MM.1S (cell line): ENCODE data around the gene RAPGEF3.

Source experiments
- DNase-seq: peaks from one replicate; pipeline ENCODE4 v3.0.0-alpha.2; 2015
- H2AFZ ChIP-seq: fragments of 300-600 bp; sonication (generic); 2 replicates; pipeline ENCODE4 v1.6.0; 2016; ENCODE audit warnings: antibody characterized with exemption, low read length
- H3F3A ChIP-seq: fragments of 300-600 bp; sonication (generic); 2 replicates; pipeline ENCODE4 v1.6.1; 2016; ENCODE audit warnings: mild to moderate bottlenecking, antibody characterized with exemption, low read length, moderate library complexity, mixed read lengths; ENCODE audit not compliant: insufficient read depth
- H3K27ac ChIP-seq: fragments of 300-600 bp; sonication (generic); 2 replicates; pipeline ENCODE4 v1.5.1; 2016; ENCODE audit warnings: mild to moderate bottlenecking, low read length
- H3K27me3 ChIP-seq: fragments of 300-600 bp; sonication (generic); replicated peaks from 2 replicates; pipeline ENCODE4 v1.6.0; 2016; ENCODE audit warnings: low read length; ENCODE audit not compliant: insufficient read depth
- H3K36me3 ChIP-seq: fragments of 300-600 bp; sonication (generic); replicated peaks from 2 replicates; pipeline ENCODE4 v1.6.1; 2016; ENCODE audit warnings: mild to moderate bottlenecking, low read length, mixed read lengths; ENCODE audit not compliant: insufficient read depth
- H3K4me1 ChIP-seq: fragments of 300-600 bp; sonication (generic); 2 replicates; pipeline ENCODE4 v1.6.1; 2016; ENCODE audit warnings: low read length, mixed read lengths
- H3K4me2 ChIP-seq: fragments of 300-600 bp; sonication (generic); 2 replicates; pipeline ENCODE4 v1.6.0; 2016; ENCODE audit warnings: low read depth, low read length
- H3K4me3 ChIP-seq: fragments of 300-600 bp; sonication (generic); 2 replicates; pipeline ENCODE4 v1.5.1; 2016; ENCODE audit warnings: low read length, mixed read lengths
- H3K79me2 ChIP-seq: fragments of 300-600 bp; sonication (generic); 2 replicates; pipeline ENCODE4 v1.6.1; 2016; ENCODE audit warnings: mixed run types, low read length, mixed read lengths
- H3K9ac ChIP-seq: fragments of 300-600 bp; sonication (generic); 2 replicates; pipeline ENCODE4 v1.6.1; 2016; ENCODE audit warnings: low read length, mixed read lengths
- H3K9me2 ChIP-seq: fragments of 300-600 bp; sonication (generic); replicated peaks from 2 replicates; pipeline ENCODE4 v1.6.1; 2016; ENCODE audit warnings: mild to moderate bottlenecking, low read length, mixed read lengths; ENCODE audit not compliant: insufficient read depth
- H3K9me3 ChIP-seq: fragments of 300-600 bp; sonication (generic); replicated peaks from 2 replicates; pipeline ENCODE4 v1.6.1; 2016; ENCODE audit warnings: mild to moderate bottlenecking, low read length, mixed read lengths; ENCODE audit not compliant: insufficient read depth
- H4K20me1 ChIP-seq: fragments of 300-600 bp; sonication (generic); 2 replicates; pipeline ENCODE4 v1.6.1; 2016; ENCODE audit warnings: mild to moderate bottlenecking, low read length, moderate library complexity, mixed read lengths; ENCODE audit not compliant: insufficient read depth
- CTCF ChIP-seq: fragments of 300-600 bp; sonication (generic); IDR thresholded peaks from 2 replicates; pipeline ENCODE4 v1.5.1; 2016; ENCODE audit warnings: antibody characterized with exemption, low read length, mixed read lengths
- EZH2 ChIP-seq: fragments of 300-600 bp; sonication (generic); optimal IDR thresholded peaks from 2 replicates; pipeline ENCODE3; 2017; ENCODE audit warnings: low read depth, mild to moderate bottlenecking, antibody characterized with exemption, low read length, mixed read lengths
- EZH2phosphoT487 ChIP-seq: fragments of 300-600 bp; sonication (generic); IDR thresholded peaks from 2 replicates; pipeline ENCODE4 v1.6.1; 2018; ENCODE audit warnings: antibody characterized with exemption, low read length

RAPGEF3 gene

GRCh38 chr12:47762850-47763465, 4.3 kb upstream of the RAPGEF3 start:
- H3K9me3 ChIP-seq = no peaks in the 10 kb centered on the region
- no peak overlapping the region for H3K27ac ChIP-seq
- peaks cover 7% of the 10 kb centered on the region for H3K4me1 ChIP-seq
- no peaks in the 10 kb centered on the region for H4K20me1 ChIP-seq
- no peak overlapping the region for H2AFZ ChIP-seq
- H3F3A ChIP-seq = no peaks in the 10 kb centered on the region
- H3K36me3 ChIP-seq = no peaks in the 10 kb centered on the region
- H3K9ac ChIP-seq = no peak overlapping the region
- H3K4me3 ChIP-seq = no peak overlapping the region
- H3K9me2 ChIP-seq = no peaks in the 10 kb centered on the region
- no peak overlapping the region for H3K4me2 ChIP-seq
- H3K27me3 ChIP-seq = peaks cover 3% of the 10 kb centered on the region; the same call in 1 of the 2 replicates
- no peaks in the 10 kb centered on the region for H3K79me2 ChIP-seq
- no peak for TF ChIP-seq EZH2
- TF ChIP-seq CTCF = no peak
- TF ChIP-seq EZH2phosphoT487 = no peak
- DNase-seq = no peak

DNA sequence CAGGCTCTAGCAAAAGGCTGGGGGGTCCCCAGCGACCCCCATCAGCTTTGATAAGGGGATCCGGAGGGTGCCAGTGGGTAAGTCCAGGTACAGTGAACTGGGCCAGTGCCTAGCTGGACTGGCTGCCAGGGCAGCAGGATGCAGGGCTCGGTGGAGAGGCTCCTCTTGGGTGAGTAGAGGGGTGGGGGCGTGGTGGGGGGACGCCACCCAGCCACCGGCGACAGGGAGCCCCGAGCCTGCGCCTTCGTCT, 171 bp downstream of the RAPGEF3 start:
- 0 out of 2 replicates have a peak, but pooled peaks cover 3% of the 10 kb centered on the region for H3K27me3 ChIP-seq
- H3K9me3 ChIP-seq = no peaks in the 10 kb centered on the region
- H3K4me1 ChIP-seq = peaks cover 29% of the 10 kb centered on the region
- H3K27ac ChIP-seq = no peak overlapping the region
- peaks cover 16% of the 10 kb centered on the region for H3F3A ChIP-seq
- H4K20me1 ChIP-seq = no peaks in the 10 kb centered on the region
- no peaks in the 10 kb centered on the region for H3K9me2 ChIP-seq
- H3K36me3 ChIP-seq = no peaks in the 10 kb centered on the region
- TF ChIP-seq EZH2 = no peak
- TF ChIP-seq CTCF = no peak
- TF ChIP-seq EZH2phosphoT487 = no peak
- peak overlapping the region; percentile 99 for H3K4me2 ChIP-seq
- H2AFZ ChIP-seq = peak overlapping the region; percentile 99
- DNase-seq = no peak
- H3K4me3 ChIP-seq = peak overlapping the region; percentile 82
- peak overlapping the region; percentile 46; the same call in 1 of the 2 replicates for H3K9ac ChIP-seq
- no peaks in the 10 kb centered on the region for H3K79me2 ChIP-seq

GRCh38 chr12:47757840-47758583, 668 bp downstream of the RAPGEF3 start:
- Histone ChIP-seq H3K4me3 (peak overlapping the region; percentile 82), H3F3A (peaks cover 16% of the 10 kb centered on the region), H3K4me1 (peaks cover 32% of the 10 kb centered on the region), H4K20me1 (no peaks in the 10 kb centered on the region), H3K36me3 (no peaks in the 10 kb centered on the region), H2AFZ (0 out of 2 replicates have a peak overlapping the region, but pooled peaks have one; percentile 99), H3K9ac (peak overlapping the region; percentile 46; the same call in 1 of the 2 replicates), H3K27ac (no peak overlapping the region), H3K9me2 (no peaks in the 10 kb centered on the region), H3K27me3 (0 out of 2 replicates have a peak, but pooled peaks cover 3% of the 10 kb centered on the region), H3K79me2 (no peaks in the 10 kb centered on the region), H3K4me2 (peak overlapping the region; percentile 99; the same call in 1 of the 2 replicates), H3K9me3 (no peaks in the 10 kb centered on the region)
- TF ChIP-seq EZH2phosphoT487 (no peak), EZH2 (no peak), CTCF (no peak)
- no peak for DNase-seq
